ENCODE data around the gene TXNRD3. TPM values are rescaled to one million over a fixed set of nuclear protein-coding genes. Genes with fewer than 3 reads are reported as not detected.

The TXNRD3 gene
- total and polyA plus RNA-seq, 2 of the 4 experiments (the other 2 are of a cell fraction) = 3.9 to 8.4 TPM

- Histone ChIP-seq H4K91ac (ENCODE audit: insufficient read depth, low read depth, low read length) (no peak overlapping the region), H3K9ac (ENCODE audit: low read depth, low read length) (no peak overlapping the region), H2BK15ac (ENCODE audit: low read depth, low read length) (no peak overlapping the region), H3K14ac (replicated peaks; ENCODE audit: low read depth, low read length) (no peak overlapping the region), H2AK5ac (ENCODE audit: low read depth, low read length) (no peak overlapping the region), H3K36me3 (ENCODE audit: control insufficient read depth, insufficient read depth, low read length) (no peaks in the 10 kb centered on the region), H3K4ac (ENCODE audit: low read depth, low read length) (no peak overlapping the region), H3K23ac (ENCODE audit: low read depth, low read length) (no peak overlapping the region), H3K4me3 (ENCODE audit: insufficient read depth, low read depth, low read length) (no peak overlapping the region), H2AK9ac (replicated peaks; ENCODE audit: low read depth, low read length, poor library complexity) (no peak overlapping the region), H2BK20ac (ENCODE audit: low read depth, low read length) (no peak overlapping the region), H3K9me1 (ENCODE audit: insufficient read depth, low read length) (no peaks in the 10 kb centered on the region), H3K79me1 (ENCODE audit: low read depth in 1 of 2, low read length in 2 of 2) (no peaks in the 10 kb centered on the region), H4K20me1 (ENCODE audit: insufficient read depth, low read length) (no peaks in the 10 kb centered on the region), H4K5ac (ENCODE audit: low read depth, low read length) (no peak overlapping the region), H2AFZ (replicated peaks; ENCODE audit: low read length, poor library complexity) (no peak overlapping the region), H3K4me2 (ENCODE audit: low read depth, low read length) (no peak overlapping the region), H2BK5ac (ENCODE audit: low read depth, low read length, poor library complexity, severe bottlenecking) (no peak overlapping the region), H2BK120ac (ENCODE audit: low read depth, low read length) (no peak overlapping the region), H3K56ac (ENCODE audit: extremely low read depth, insufficient read depth, low read length) (no peak overlapping the region), H3K18ac (ENCODE audit: low read depth, low read length) (no peak overlapping the region), H3K27me3 (ENCODE audit: control insufficient read depth, insufficient read depth, low read length) (peaks cover 30% of the 10 kb centered on the region), H3K4me1 (ENCODE audit: control insufficient read depth, insufficient read depth, low read length) (no peaks in the 10 kb centered on the region), H3K27ac (ENCODE audit: insufficient read depth, low read length) (no peak overlapping the region), H4K8ac (ENCODE audit: low read depth in 2 of 2, low read length in 2 of 2) (no peak overlapping the region), H3K9me3 (ENCODE audit: control insufficient read depth, insufficient read depth, low read length) (peaks cover 7% of the 10 kb centered on the region)
- WGBS, 2 experiments (ENCODE audit: extremely low coverage in 2 of 2, insufficient read length in 1 of 2) = 53% methylated on average over 3 of the region's 13 CpGs; no CpG with 5 or more reads in 1 of the 2 experiments
- CTCF ChIA-PET = interaction anchor here (1.3 to 1.8 kb wide), 2 partner anchors 69 to 305 kb away, joined by 4 read pairs; partner anchors contain the start of gene PLXNA1
- in situ Hi-C loops (cut with MboI; ENCODE audit: low sequenced_read_pairs) = loop anchor here (5.0 to 10.0 kb wide), 2 partner anchors 779 to 867 kb away; no protein-coding TSS in a partner anchor
- DNase-seq = no peak
- intact Hi-C loops (cut with micrococcal nuclease) = loop anchor here (2.0 kb wide), 3 partner anchors 75 to 867 kb away; no protein-coding TSS in a partner anchor
- dilution Hi-C loops (cut with HindIII; ENCODE audit: low sequenced_read_pairs, unreplicated experiment) = no loop called here
- no TSS peak for BruUV-seq (replicated peaks)
- POLR2A ChIA-PET (ENCODE audit: unreplicated experiment) = no interaction called here
- no peak for ATAC-seq (ENCODE audit: low read depth)
- no peak for TF ChIP-seq POLR2A (IDR thresholded peaks at IDR 0.05; ENCODE audit: low read depth, low read length)
- TF ChIP-seq FOS (IDR thresholded peaks at IDR 0.05; ENCODE audit: low read depth, low read length) = no peak
- TF ChIP-seq CTCF (conservative IDR thresholded peaks at IDR 0.05; ENCODE audit: low read depth, low read length) = no peak
- TF ChIP-seq SMC3 (IDR thresholded peaks at IDR 0.05; ENCODE audit: low read depth, low read length) = no peak
- no peak for TF ChIP-seq ELK1 (IDR thresholded peaks at IDR 0.05; ENCODE audit: borderline replicate concordance, low read depth, low read length)
- no peak for TF ChIP-seq CHD1 (IDR thresholded peaks at IDR 0.05; ENCODE audit: low read depth, low read length)
- no peak for TF ChIP-seq MAZ (IDR thresholded peaks at IDR 0.05; ENCODE audit: borderline replicate concordance, low read depth, low read length)
- TF ChIP-seq NFE2L2 (IDR thresholded peaks at IDR 0.05; ENCODE audit: low read depth, low read length) = no peak
- TF ChIP-seq BHLHE40 (IDR thresholded peaks at IDR 0.05; ENCODE audit: low read depth, low read length) = no peak
- TF ChIP-seq MAFK (IDR thresholded peaks at IDR 0.05; ENCODE audit: low read depth, low read length) = no peak
- no peak for TF ChIP-seq CEBPB (IDR thresholded peaks at IDR 0.05; ENCODE audit: low read depth, low read length)
- no peak for TF ChIP-seq MXI1 (IDR thresholded peaks at IDR 0.05; ENCODE audit: borderline replicate concordance, low read depth, low read length)
- no peak for TF ChIP-seq RCOR1 (IDR thresholded peaks at IDR 0.05; ENCODE audit: insufficient replicate concordance, low read length)
Observed at GRCh38 chr3:126677862-126678503, 23.1 kb upstream of the TXNRD3 start.
